ENCODE results near the gene B4GAT1.

GRCh38 chr11:66324664-66325063 lies 22.8 kb downstream of the B4GAT1 start:
- no peak for TF ChIP-seq ZNF274 (IDR thresholded peaks at IDR 0.05; ENCODE audit: low read depth, low read length)
- TF ChIP-seq YY1 (IDR thresholded peaks at IDR 0.05; ENCODE audit: insufficient read depth, insufficient read length), result no peak

Measured in NT2/D1 (cell line).